ACHN (cell line): ENCODE measurements around the gene DOCK9.

Source experiments
- DNase-seq: peaks from one replicate; pipeline ENCODE4 v3.0.0-alpha.2; 2015
- in situ Hi-C: cut with HindIII; loops from 2 replicates; pipeline ENCODE4 v1.10.0; 2017; ENCODE audit warnings: low sequenced_read_pairs, low pct_ligation_motif_present, low pct_unique_long_range_greater_than_20kb

Gene DOCK9

GRCh38 chr13:98984118-98984517 is 6.3 kb upstream of the DOCK9 start:
- in situ Hi-C loops: no loop called here
- DNase-seq: no peak

GRCh38 chr13:98983182-98983581 is 5.3 kb upstream of the DOCK9 start:
- DNase-seq: no peak
- in situ Hi-C loops: no loop called here

- no peak for DNase-seq
- in situ Hi-C loops: no loop called here
Measured at GRCh38 chr13:98981369-98982080, 3.7 kb upstream of the DOCK9 start.

GRCh38 chr13:98979012-98979660 is 1.3 kb upstream of the DOCK9 start:
- no peak for DNase-seq
- in situ Hi-C loops: no loop called here

GRCh38 chr13:98978280-98978679 is 416 bp upstream of the DOCK9 start:
- in situ Hi-C loops: no loop called here
- DNase-seq: peak; percentile 65

GRCh38 chr13:98976941-98977340 is 923 bp downstream of the DOCK9 start:
- peak; percentile 8 for DNase-seq
- in situ Hi-C loops: no loop called here

- in situ Hi-C loops: no loop called here
Measured at GRCh38 chr13:98976338-98976737, 1.5 kb downstream of the DOCK9 start.

GRCh38 chr13:98975822-98976261 is 2.0 kb downstream of the DOCK9 start:
- in situ Hi-C loops: no loop called here
- DNase-seq: no peak

More at GRCh38 chr13:98976338-98976737, 1.5 kb downstream of the DOCK9 start:
- no peak for DNase-seq

GRCh38 chr13:98974053-98974452 is 3.8 kb downstream of the DOCK9 start:
- in situ Hi-C loops: no loop called here
- no peak for DNase-seq

- DNase-seq: peak; percentile 4
- in situ Hi-C loops: no loop called here
Measured at GRCh38 chr13:98972627-98973026, 5.2 kb downstream of the DOCK9 start.

- DNase-seq: no peak
- in situ Hi-C loops: no loop called here
Measured at GRCh38 chr13:98972059-98972458, 5.8 kb downstream of the DOCK9 start.

- in situ Hi-C loops: no loop called here
- DNase-seq: no peak
Measured at GRCh38 chr13:98970330-98970729, 7.5 kb downstream of the DOCK9 start.

GRCh38 chr13:98967491-98967890 is 10.4 kb downstream of the DOCK9 start:
- DNase-seq: no peak
- in situ Hi-C loops: no loop called here

GRCh38 chr13:98966019-98966418 is 11.8 kb downstream of the DOCK9 start:
- in situ Hi-C loops: no loop called here
- no peak for DNase-seq

- DNase-seq: no peak
- in situ Hi-C loops: no loop called here
Measured at GRCh38 chr13:98965325-98965724, 12.5 kb downstream of the DOCK9 start.

- in situ Hi-C loops: no loop called here
- no peak for DNase-seq
Measured at GRCh38 chr13:98963917-98964316, 13.9 kb downstream of the DOCK9 start.

GRCh38 chr13:98962901-98963590 is 14.8 kb downstream of the DOCK9 start:
- in situ Hi-C loops: no loop called here

GRCh38 chr13:98961503-98962105 is 16.3 kb downstream of the DOCK9 start:
- no peak for DNase-seq
- in situ Hi-C loops: no loop called here

More at GRCh38 chr13:98962901-98963590, 14.8 kb downstream of the DOCK9 start:
- DNase-seq: no peak
